PC-9 (cell line): ENCODE measurements around the gene CUTC. TPM values are rescaled to one million over a fixed set of nuclear protein-coding genes. Genes with fewer than 3 reads are reported as not detected.

ENCODE experiments used
- BruUV-seq: library from RNA; stranded (reverse); fragments of 400-500 nt; replicated peaks from 2 replicates; lab custom pipeline; 2021; lab: Mats Ljungman, UMichigan
- CTCF ChIA-PET: fragments of 300-600 bp; sonication (Branson Sonifier 250); formaldehyde crosslinking; loops from one replicate; lab custom pipeline; 2022; ENCODE audit warnings: antibody characterized with exemption; lab: Charles Lee
- POLR2A ChIA-PET: fragments of 300-600 bp; sonication (Branson Sonifier 250); formaldehyde crosslinking; loops from one replicate; lab custom pipeline; 2022; ENCODE audit warnings: antibody characterized with exemption; ENCODE audit not compliant: unreplicated experiment; lab: Charles Lee
- DNase-seq, 2 experiments: peaks; one replicate each; pipeline versions ENCODE4 v3.0.0 to v3.0.0-alpha.2; 2015 to 2022; ENCODE audit warnings: mixed read lengths in 1 of 2
- H2AFZ ChIP-seq: fragments of 200-600 bp; sonication (generic); 2 replicates; pipeline ENCODE4 v1.8.1; 2017; ENCODE audit warnings: antibody characterized with exemption
- H3F3A ChIP-seq: fragments of 200-600 bp; sonication (generic); 2 replicates; pipeline ENCODE4 v1.8.1; 2017; ENCODE audit warnings: antibody characterized with exemption, mild to moderate bottlenecking, low read depth; ENCODE audit not compliant: insufficient read depth
- H3K27ac ChIP-seq: fragments of 200-600 bp; sonication (generic); 2 replicates; pipeline ENCODE4 v1.6.1; 2016; ENCODE audit warnings: mixed run types
- H3K27me3 ChIP-seq: fragments of 200-600 bp; sonication (generic); 2 replicates; pipeline ENCODE4 v1.6.1; 2016; ENCODE audit warnings: low read depth, mixed run types; ENCODE audit not compliant: insufficient read depth
- H3K36me3 ChIP-seq: fragments of 200-600 bp; sonication (generic); 2 replicates; pipeline ENCODE4 v1.6.1; 2016; ENCODE audit warnings: low read depth, mixed run types
- H3K4me1 ChIP-seq: fragments of 200-600 bp; sonication (generic); replicated peaks from 2 replicates; pipeline ENCODE4 v1.6.1; 2016; ENCODE audit warnings: mixed run types; ENCODE audit not compliant: insufficient read depth
- H3K4me2 ChIP-seq: fragments of 200-600 bp; sonication (generic); 2 replicates; pipeline ENCODE4 v1.6.1; 2017; ENCODE audit warnings: mixed run types
- H3K4me3 ChIP-seq: fragments of 200-600 bp; sonication (generic); 2 replicates; pipeline ENCODE4 v1.6.1; 2016; ENCODE audit warnings: mixed run types
- H3K79me2 ChIP-seq: fragments of 200-600 bp; sonication (generic); 2 replicates; pipeline ENCODE4 v1.6.1; 2017; ENCODE audit warnings: low read depth, mixed run types
- H3K9me2 ChIP-seq: fragments of 200-600 bp; sonication (generic); 2 replicates; pipeline ENCODE4 v1.8.1; 2017; ENCODE audit warnings: mild to moderate bottlenecking; ENCODE audit not compliant: insufficient read depth
- H3K9me3 ChIP-seq: fragments of 200-600 bp; sonication (generic); 2 replicates; pipeline ENCODE4 v1.8.1; 2016; ENCODE audit warnings: low read depth; ENCODE audit not compliant: insufficient read depth
- H4K20me1 ChIP-seq: fragments of 200-600 bp; sonication (generic); 2 replicates; pipeline ENCODE4 v1.8.1; 2017; ENCODE audit not compliant: insufficient read depth
- EZH2 ChIP-seq: fragments of 200-600 bp; sonication (generic); IDR thresholded peaks from 2 replicates; pipeline ENCODE4 v1.8.0; 2017; ENCODE audit warnings: antibody characterized with exemption, low read depth
- intact Hi-C: fragments of 100-400 bp; cut with micrococcal nuclease; formaldehyde crosslinking; loops from one replicate; pipeline ENCODE4 v1.10.0; 2022; ENCODE audit not compliant: unreplicated experiment
- total RNA-seq: library from RNA; stranded (reverse); gene quantifications from 2 replicates; pipeline ENCODE4 v1.2.3, GENCODE V29; 2021
- TF ChIP-seq, protein P1 (sequence below): fragments of 200-600 bp; sonication (generic); conservative IDR thresholded peaks from 2 replicates; pipeline ENCODE4 v1.6.1; 2017; ENCODE audit warnings: mixed run types, antibody characterized with exemption, mild to moderate bottlenecking, moderate library complexity

Gene CUTC
- total RNA-seq, 1 experiment from 2014 or later = 7.6 TPM

DNA sequence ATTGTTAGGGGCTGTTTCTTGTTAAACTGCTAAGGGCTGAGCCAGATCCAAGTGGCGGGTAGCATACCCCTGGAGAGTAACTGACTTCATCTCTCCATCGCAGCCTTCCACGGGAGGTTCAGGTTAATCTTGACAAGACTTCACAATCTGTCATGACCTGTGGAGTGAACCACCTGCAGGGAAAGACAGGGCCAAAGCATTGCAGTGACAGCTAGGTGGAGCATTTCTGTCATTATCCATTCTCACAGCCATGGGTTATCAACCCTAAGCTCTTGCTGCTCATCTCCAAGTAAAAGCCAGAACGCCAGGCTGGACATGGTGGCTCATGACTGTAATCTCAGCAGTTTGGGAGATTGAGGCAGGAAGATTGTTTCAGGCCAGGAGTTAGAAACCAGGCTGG is 67.6 kb downstream of the CUTC start:
- POLR2A ChIA-PET = no interaction called here
- Histone ChIP-seq H3K9me3 (no peaks in the 10 kb centered on the region), H4K20me1 (no peaks in the 10 kb centered on the region), H3K4me1 (no peaks in the 10 kb centered on the region), H3K79me2 (no peaks in the 10 kb centered on the region), H3K4me2 (no peak overlapping the region), H3K4me3 (no peak overlapping the region), H2AFZ (no peak overlapping the region), H3F3A (0 out of 2 replicates have a peak, but pooled peaks cover 4% of the 10 kb centered on the region), H3K9me2 (no peaks in the 10 kb centered on the region), H3K27me3 (no peaks in the 10 kb centered on the region), H3K36me3 (peaks cover 14% of the 10 kb centered on the region), H3K27ac (no peak overlapping the region)
- TF ChIP-seq, protein P1, sequence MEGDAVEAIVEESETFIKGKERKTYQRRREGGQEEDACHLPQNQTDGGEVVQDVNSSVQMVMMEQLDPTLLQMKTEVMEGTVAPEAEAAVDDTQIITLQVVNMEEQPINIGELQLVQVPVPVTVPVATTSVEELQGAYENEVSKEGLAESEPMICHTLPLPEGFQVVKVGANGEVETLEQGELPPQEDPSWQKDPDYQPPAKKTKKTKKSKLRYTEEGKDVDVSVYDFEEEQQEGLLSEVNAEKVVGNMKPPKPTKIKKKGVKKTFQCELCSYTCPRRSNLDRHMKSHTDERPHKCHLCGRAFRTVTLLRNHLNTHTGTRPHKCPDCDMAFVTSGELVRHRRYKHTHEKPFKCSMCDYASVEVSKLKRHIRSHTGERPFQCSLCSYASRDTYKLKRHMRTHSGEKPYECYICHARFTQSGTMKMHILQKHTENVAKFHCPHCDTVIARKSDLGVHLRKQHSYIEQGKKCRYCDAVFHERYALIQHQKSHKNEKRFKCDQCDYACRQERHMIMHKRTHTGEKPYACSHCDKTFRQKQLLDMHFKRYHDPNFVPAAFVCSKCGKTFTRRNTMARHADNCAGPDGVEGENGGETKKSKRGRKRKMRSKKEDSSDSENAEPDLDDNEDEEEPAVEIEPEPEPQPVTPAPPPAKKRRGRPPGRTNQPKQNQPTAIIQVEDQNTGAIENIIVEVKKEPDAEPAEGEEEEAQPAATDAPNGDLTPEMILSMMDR = no peak
- no peak for TF ChIP-seq EZH2
- intact Hi-C loops = no loop called here
- DNase-seq = no peak
- CTCF ChIA-PET = no interaction called here
- no TSS peak for BruUV-seq

- POLR2A ChIA-PET = no interaction called here
- CTCF ChIA-PET = no interaction called here
- intact Hi-C loops = no loop called here
- no peaks in the 10 kb centered on the region for H3K79me2 ChIP-seq
- no peak overlapping the region for H3K4me3 ChIP-seq
- no peak overlapping the region for H3K27ac ChIP-seq
- H3F3A ChIP-seq = 0 out of 2 replicates have a peak, but pooled peaks cover 10% of the 10 kb centered on the region
- H3K9me3 ChIP-seq = no peaks in the 10 kb centered on the region
- H4K20me1 ChIP-seq = no peaks in the 10 kb centered on the region
- BruUV-seq = no TSS peak
- no peaks in the 10 kb centered on the region for H3K27me3 ChIP-seq
- no peak overlapping the region for H3K4me2 ChIP-seq
- H3K36me3 ChIP-seq = peaks cover 15% of the 10 kb centered on the region; the same call in 1 of the 2 replicates
- DNase-seq = no peak
- H3K9me2 ChIP-seq = no peaks in the 10 kb centered on the region
- H2AFZ ChIP-seq = no peak overlapping the region
- no peak for TF ChIP-seq EZH2
- TF ChIP-seq, protein P1 = no peak
- H3K4me1 ChIP-seq = no peaks in the 10 kb centered on the region
These were observed 72.4 kb downstream of the CUTC start for GRCh38 chr10:99804471-99804870.

DNA sequence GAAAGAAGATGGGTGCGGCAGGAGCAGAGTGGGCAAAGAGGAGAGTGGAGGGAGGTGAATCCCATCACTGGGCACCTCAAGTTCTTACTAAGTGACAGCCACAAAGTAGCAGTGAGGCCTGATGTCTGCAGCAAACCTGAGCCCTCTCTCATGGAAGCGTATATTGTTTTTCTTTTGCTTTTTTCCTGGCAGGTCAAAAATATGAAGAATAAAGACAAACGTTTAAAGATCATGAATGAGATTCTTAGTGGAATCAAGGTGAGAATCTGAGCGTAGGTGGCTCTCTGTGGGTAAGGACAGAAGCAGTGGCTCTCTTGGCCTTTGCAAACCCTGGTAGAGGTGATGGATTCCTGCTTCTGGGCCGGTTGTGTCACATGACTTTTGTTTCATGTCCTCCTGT is 73.2 kb downstream of the CUTC start:
- H4K20me1 ChIP-seq = no peaks in the 10 kb centered on the region
- H3K27me3 ChIP-seq = no peaks in the 10 kb centered on the region
- ChIA-PET CTCF (no interaction called here), POLR2A (no interaction called here)
- no peak overlapping the region for H3K4me3 ChIP-seq
- H3K4me2 ChIP-seq = no peak overlapping the region
- no peaks in the 10 kb centered on the region for H3K4me1 ChIP-seq
- no TSS peak for BruUV-seq
- peaks cover 15% of the 10 kb centered on the region; the same call in 1 of the 2 replicates for H3F3A ChIP-seq
- peaks cover 22% of the 10 kb centered on the region; the same call in 1 of the 2 replicates for H3K36me3 ChIP-seq
- no peak overlapping the region for H2AFZ ChIP-seq
- TF ChIP-seq EZH2 = no peak
- TF ChIP-seq, protein P1 = no peak
- no peaks in the 10 kb centered on the region for H3K79me2 ChIP-seq
- no peaks in the 10 kb centered on the region for H3K9me2 ChIP-seq
- intact Hi-C loops = no loop called here
- no peaks in the 10 kb centered on the region for H3K9me3 ChIP-seq
- no peak for DNase-seq
- H3K27ac ChIP-seq = no peak overlapping the region

Other genes with a start within 250 kb of the CUTC start
- gene NKX2-3, start 199.3 kb upstream of the CUTC start, total RNA-seq = not detected in 2 replicates
- 17.6 and 17.7 TPM in 2 replicates for gene SLC25A28, start 111.8 kb upstream of the CUTC start, total RNA-seq
- 4.2 and 5.4 TPM in 2 replicates for gene ENTPD7, start 72.7 kb upstream of the CUTC start, total RNA-seq
- gene COX15, start 107 bp upstream of the CUTC start, total RNA-seq = 31.4 and 35.2 TPM in 2 replicates
- 132 and 174 TPM in 2 replicates for gene ABCC2, start 50.4 kb downstream of the CUTC start, total RNA-seq